ENCODE data around the gene INPP5A.

- TF ChIP-seq CTCF (IDR thresholded peaks at IDR 0.05; ENCODE audit: low read depth, low read length, poor library complexity, severe bottlenecking) (no peak), EZH2phosphoT487 (IDR thresholded peaks at IDR 0.05; ENCODE audit: borderline replicate concordance, low read length) (no peak)
Observed at GRCh38 chr10:132657748-132658147, 120.2 kb downstream of the INPP5A start.

Measured in DOHH2 (cell line).